Neutrophil (primary cell): Measurements from ENCODE around the gene SKAP1.

Experiments used
- H3K27ac ChIP-seq: fragments of 200-600 bp; sonication (generic); 2 replicates; pipeline ENCODE4 v1.5.1; 2016; ENCODE audit warnings: mild to moderate bottlenecking, moderate library complexity
- H3K27me3 ChIP-seq: fragments of 200-600 bp; sonication (generic); 2 replicates; pipeline ENCODE4 v1.6.0; 2016; ENCODE audit warnings: mild to moderate bottlenecking
- H3K36me3 ChIP-seq: fragments of 200-600 bp; sonication (generic); 2 replicates; pipeline ENCODE4 v1.5.1; 2017
- H3K4me1 ChIP-seq, 2 experiments: fragments of 200-600 bp in 1 of 2; sonication (generic) in 1 of 2; 1 replicate in 1 of 2; 2 replicates in 1 of 2; pipeline versions ENCODE4 v1.5.1 to v1.6.1; 2013 to 2016; ENCODE audit warnings: low read depth in 1 of 2, low read length in 1 of 2, mild to moderate bottlenecking in 1 of 2, moderate library complexity in 1 of 2; ENCODE audit not compliant: control insufficient read depth in 1 of 2, insufficient read depth in 1 of 2
- H3K4me3 ChIP-seq, 2 experiments: fragments of 200-600 bp in 1 of 2; sonication (generic) in 1 of 2; 1 replicate in 1 of 2; 2 replicates in 1 of 2; pipeline ENCODE4 v1.5.1; 2013 to 2016; ENCODE audit warnings: low read depth in 1 of 2, low read length in 1 of 2, mild to moderate bottlenecking in 1 of 2, moderate library complexity in 1 of 2
- H3K9me3 ChIP-seq: fragments of 200-600 bp; sonication (generic); 2 replicates; pipeline ENCODE4 v1.5.1; 2016
- CTCF ChIP-seq: fragments of 200-600 bp; sonication (generic); IDR thresholded peaks from 2 replicates; pipeline ENCODE4 v1.5.1; 2016; ENCODE audit warnings: antibody characterized with exemption

Gene SKAP1

GRCh38 chr17:48240562-48241130, 189.4 kb downstream of the SKAP1 start:
- no peak for TF ChIP-seq CTCF
- H3K4me1 ChIP-seq = no peaks in the 10 kb centered on the region
- peaks cover 8% of the 10 kb centered on the region for H3K27me3 ChIP-seq
- no peaks in the 10 kb centered on the region for H3K36me3 ChIP-seq
- H3K27ac ChIP-seq = no peak overlapping the region
- no peaks in the 10 kb centered on the region for H3K9me3 ChIP-seq
- H3K4me3 ChIP-seq = no peak overlapping the region

GRCh38 chr17:48240122-48240521, 189.9 kb downstream of the SKAP1 start:
- Histone ChIP-seq H3K36me3 (no peaks in the 10 kb centered on the region), H3K4me3 (no peak overlapping the region), H3K4me1 (no peaks in the 10 kb centered on the region), H3K9me3 (no peaks in the 10 kb centered on the region), H3K27ac (no peak overlapping the region), H3K27me3 (peaks cover 10% of the 10 kb centered on the region)
- TF ChIP-seq CTCF = no peak

GRCh38 chr17:48239603-48239995, 190.4 kb downstream of the SKAP1 start:
- no peaks in the 10 kb centered on the region for H3K4me1 ChIP-seq
- no peak for TF ChIP-seq CTCF
- no peaks in the 10 kb centered on the region for H3K9me3 ChIP-seq
- H3K27me3 ChIP-seq = peaks cover 14% of the 10 kb centered on the region
- H3K27ac ChIP-seq = no peak overlapping the region
- H3K36me3 ChIP-seq = no peaks in the 10 kb centered on the region
- no peak overlapping the region for H3K4me3 ChIP-seq

- H3K36me3 ChIP-seq = no peaks in the 10 kb centered on the region
- H3K4me3 ChIP-seq = no peak overlapping the region
- H3K27me3 ChIP-seq = peaks cover 20% of the 10 kb centered on the region
- no peaks in the 10 kb centered on the region for H3K4me1 ChIP-seq
- no peak for TF ChIP-seq CTCF
- H3K9me3 ChIP-seq = no peaks in the 10 kb centered on the region
- no peak overlapping the region for H3K27ac ChIP-seq
Observed at GRCh38 chr17:48238933-48239602, 190.9 kb downstream of the SKAP1 start.

GRCh38 chr17:48237456-48237855, 192.6 kb downstream of the SKAP1 start:
- no peaks in the 10 kb centered on the region for H3K9me3 ChIP-seq
- H3K4me3 ChIP-seq = no peak overlapping the region
- no peak for TF ChIP-seq CTCF
- peaks cover 30% of the 10 kb centered on the region for H3K27me3 ChIP-seq
- H3K27ac ChIP-seq = no peak overlapping the region
- H3K36me3 ChIP-seq = no peaks in the 10 kb centered on the region
- H3K4me1 ChIP-seq = no peaks in the 10 kb centered on the region
